GM12873 (cell line): ENCODE data around the gene DNAH9.
A peak's percentile ranks its signal among the peaks of the same experiment; 100 is the strongest.

Experiments used
- CTCF ChIP-seq: IDR thresholded peaks from 2 replicates; pipeline ENCODE4 v1.5.1; 2012; ENCODE audit warnings: low read depth, mild to moderate bottlenecking, moderate library complexity, low read length, control low read depth; ENCODE audit not compliant: insufficient read depth; ENCODE audit errors: missing control alignments

Gene DNAH9

GRCh38 chr17:11900041-11900476 lies 301.8 kb downstream of the DNAH9 start:
- TF ChIP-seq CTCF = no peak

- no peak for TF ChIP-seq CTCF
These were observed 302.4 kb downstream of the DNAH9 start for GRCh38 chr17:11900655-11901054.

GRCh38 chr17:11901931-11902330 lies 303.7 kb downstream of the DNAH9 start:
- TF ChIP-seq CTCF = no peak

GRCh38 chr17:11908711-11909146 lies 310.5 kb downstream of the DNAH9 start:
- TF ChIP-seq CTCF = no peak

GRCh38 chr17:11909348-11909747 lies 311.1 kb downstream of the DNAH9 start:
- TF ChIP-seq CTCF = peak; percentile 22

- no peak for TF ChIP-seq CTCF
These were observed 317.8 kb downstream of the DNAH9 start for GRCh38 chr17:11916091-11916490.

GRCh38 chr17:11917415-11917814 lies 319.1 kb downstream of the DNAH9 start:
- no peak for TF ChIP-seq CTCF

- TF ChIP-seq CTCF = no peak
These were observed 323.0 kb downstream of the DNAH9 start for GRCh38 chr17:11921296-11921695.
